GM21737 (cell line): ENCODE data around the gene NCKAP5.
A peak's percentile ranks its signal among the peaks of the same experiment; 100 is the strongest.

ENCODE experiments used
- ATAC-seq: cut with Tn5 transposase; IDR thresholded peaks from one replicate; pipeline ENCODE4 v1.9.1; 2021; ENCODE audit warnings: mild to moderate bottlenecking, moderate library complexity; ENCODE audit not compliant: unreplicated experiment

NCKAP5 gene

GRCh38 chr2:132977812-132978529, 590.3 kb downstream of the NCKAP5 start:
- ATAC-seq, result no peak

- ATAC-seq, result no peak
Measured at GRCh38 chr2:132975193-132976105, 592.8 kb downstream of the NCKAP5 start.

- ATAC-seq, result no peak
Measured at GRCh38 chr2:132974467-132975095, 593.7 kb downstream of the NCKAP5 start.

GRCh38 chr2:132971310-132972061, 596.8 kb downstream of the NCKAP5 start:
- no peak for ATAC-seq

- no peak for ATAC-seq
Measured at GRCh38 chr2:132969371-132969985, 598.8 kb downstream of the NCKAP5 start.

GRCh38 chr2:132965460-132965859, 602.8 kb downstream of the NCKAP5 start:
- ATAC-seq, result no peak

- no peak for ATAC-seq
Measured at GRCh38 chr2:132963161-132963560, 605.1 kb downstream of the NCKAP5 start.

- no peak for ATAC-seq
Measured at GRCh38 chr2:132958887-132959286, 609.4 kb downstream of the NCKAP5 start.

- ATAC-seq, result no peak
Measured at GRCh38 chr2:132955871-132956615, 612.2 kb downstream of the NCKAP5 start.

- ATAC-seq, result peak; percentile 63
Measured at GRCh38 chr2:132953771-132954170, 614.5 kb downstream of the NCKAP5 start.

- no peak for ATAC-seq
Measured at GRCh38 chr2:132951008-132951714, 617.1 kb downstream of the NCKAP5 start.

GRCh38 chr2:132949108-132949507, 619.2 kb downstream of the NCKAP5 start:
- ATAC-seq, result no peak

- no peak for ATAC-seq
Measured at GRCh38 chr2:132948211-132948610, 620.1 kb downstream of the NCKAP5 start.

GRCh38 chr2:132943829-132944228, 624.4 kb downstream of the NCKAP5 start:
- ATAC-seq, result no peak

- no peak for ATAC-seq
Measured at GRCh38 chr2:132941296-132942020, 626.8 kb downstream of the NCKAP5 start.

GRCh38 chr2:132937629-132938028, 630.6 kb downstream of the NCKAP5 start:
- no peak for ATAC-seq

- ATAC-seq, result peak; percentile 90
Measured at GRCh38 chr2:132936791-132937190, 631.5 kb downstream of the NCKAP5 start.

- ATAC-seq, result no peak
Measured at GRCh38 chr2:132936261-132936660, 632.0 kb downstream of the NCKAP5 start.
